DND-41 (cell line): ENCODE data around the gene AJAP1.

Source experiments
- ATAC-seq: fragments of 200-7000 bp; cut with Tn5 transposase; 3 replicates; pipeline ENCODE4 v1.9.1; 2021; ENCODE audit warnings: low read depth; ENCODE audit not compliant: insufficient read depth
- DNase-seq: peaks from one replicate; pipeline ENCODE4 v3.0.0-alpha.2; 2020
- H2AFZ ChIP-seq: 2 replicates; pipeline ENCODE4 v1.6.0; 2012; ENCODE audit warnings: low read depth, low read length
- H3K27ac ChIP-seq: 2 replicates; pipeline ENCODE4 v1.5.1; 2012; ENCODE audit warnings: low read length, inconsistent platforms
- H3K27me3 ChIP-seq: fragments of 200-600 bp; sonication (generic); 2 replicates; pipeline ENCODE4 v1.6.0; 2012; ENCODE audit warnings: low read length, mild to moderate bottlenecking, inconsistent platforms; ENCODE audit not compliant: insufficient read depth, poor library complexity
- H3K36me3 ChIP-seq: 2 replicates; pipeline ENCODE4 v1.5.1; 2012; ENCODE audit warnings: low read length, inconsistent platforms; ENCODE audit not compliant: insufficient read depth
- H3K4me1 ChIP-seq: 2 replicates; pipeline ENCODE4 v1.5.1; 2012; ENCODE audit warnings: mild to moderate bottlenecking, low read length; ENCODE audit not compliant: insufficient read depth
- H3K4me2 ChIP-seq: 2 replicates; pipeline ENCODE4 v1.6.0; 2012; ENCODE audit warnings: mild to moderate bottlenecking, moderate library complexity, low read length, inconsistent platforms; ENCODE audit not compliant: insufficient read depth
- H3K4me3 ChIP-seq, 2 experiments: fragments of 200-600 bp in 1 of 2; shearing (Covaris generic) in 1 of 2; 2 replicates each; pipeline ENCODE4 v1.5.1; 2012 to 2016; ENCODE audit warnings: inconsistent platforms in 2 of 2, low read length in 2 of 2, mild to moderate bottlenecking in 2 of 2, low read depth in 1 of 2, moderate library complexity in 1 of 2
- H3K79me2 ChIP-seq: 2 replicates; pipeline ENCODE4 v1.6.0; 2012; ENCODE audit warnings: low read length, inconsistent platforms; ENCODE audit not compliant: insufficient read depth
- H3K9ac ChIP-seq: 2 replicates; pipeline ENCODE4 v1.6.0; 2012; ENCODE audit warnings: low read depth, mild to moderate bottlenecking, inconsistent platforms, low read length, moderate library complexity
- H3K9me3 ChIP-seq: 2 replicates; pipeline ENCODE4 v1.5.1; 2012; ENCODE audit warnings: low read length, moderate library complexity, mild to moderate bottlenecking, inconsistent platforms; ENCODE audit not compliant: insufficient read depth, severe bottlenecking
- H4K20me1 ChIP-seq: 2 replicates; pipeline ENCODE4 v1.6.0; 2012; ENCODE audit warnings: low read length; ENCODE audit not compliant: insufficient read depth
- EZH2 ChIP-seq: IDR thresholded peaks from 3 replicates; pipeline ENCODE4 v1.6.1; 2012; ENCODE audit warnings: borderline replicate concordance, low read depth, mild to moderate bottlenecking, moderate library complexity, low read length, inconsistent platforms; ENCODE audit not compliant: severe bottlenecking
- TF ChIP-seq, protein P1 (sequence below): IDR thresholded peaks from 2 replicates; pipeline ENCODE4 v1.5.1; 2012; ENCODE audit warnings: borderline replicate concordance, low read length, moderate library complexity, mild to moderate bottlenecking; ENCODE audit not compliant: poor library complexity, severe bottlenecking; ENCODE audit errors: extremely low read depth

AJAP1 gene

DNA sequence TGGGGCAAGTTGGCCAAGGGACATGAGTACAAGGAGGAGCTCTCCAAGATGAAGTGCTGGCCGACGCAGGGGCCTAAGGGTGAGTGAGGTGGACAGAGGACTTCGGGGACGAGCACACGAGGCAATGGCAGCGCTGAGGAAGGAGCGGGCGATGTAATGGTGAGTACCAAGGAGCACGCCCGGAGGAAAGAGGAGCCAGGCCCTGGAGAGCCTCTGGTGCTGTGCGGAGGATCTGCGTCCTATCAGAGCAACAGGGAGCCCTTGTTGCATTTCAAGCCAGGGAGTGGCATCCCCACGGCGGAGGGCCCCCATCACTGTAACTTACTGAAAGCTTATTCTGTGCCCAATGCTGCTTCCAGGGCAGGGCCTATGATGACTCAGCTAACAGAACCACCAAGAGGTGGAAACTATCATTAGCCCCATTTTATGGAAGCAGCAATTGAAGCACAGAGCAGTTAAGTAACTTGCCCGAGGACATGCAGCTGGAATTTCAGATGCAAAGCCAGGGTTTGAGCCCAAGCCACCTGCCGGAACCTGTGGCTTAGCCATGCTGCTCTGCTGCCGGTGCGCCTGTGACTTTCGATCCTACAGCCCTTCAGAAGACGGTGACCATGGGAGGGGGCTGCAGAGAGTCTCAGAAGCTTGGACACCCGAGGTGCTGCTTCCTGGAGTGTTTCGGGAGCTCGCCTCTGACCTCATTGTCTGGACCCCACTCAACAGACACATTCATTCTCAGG lies 17.6 kb upstream of the AJAP1 start:
- no peaks in the 10 kb centered on the region for H4K20me1 ChIP-seq
- ATAC-seq (no peak), DNase-seq (no peak)
- H3K79me2 ChIP-seq, result no peaks in the 10 kb centered on the region
- H3K27ac ChIP-seq, result no peak overlapping the region
- H2AFZ ChIP-seq, result no peak overlapping the region
- no peak overlapping the region for H3K4me3 ChIP-seq
- H3K9ac ChIP-seq, result no peak overlapping the region
- no peaks in the 10 kb centered on the region for H3K4me1 ChIP-seq
- no peaks in the 10 kb centered on the region for H3K27me3 ChIP-seq
- no peak for TF ChIP-seq EZH2
- TF ChIP-seq, protein P1, sequence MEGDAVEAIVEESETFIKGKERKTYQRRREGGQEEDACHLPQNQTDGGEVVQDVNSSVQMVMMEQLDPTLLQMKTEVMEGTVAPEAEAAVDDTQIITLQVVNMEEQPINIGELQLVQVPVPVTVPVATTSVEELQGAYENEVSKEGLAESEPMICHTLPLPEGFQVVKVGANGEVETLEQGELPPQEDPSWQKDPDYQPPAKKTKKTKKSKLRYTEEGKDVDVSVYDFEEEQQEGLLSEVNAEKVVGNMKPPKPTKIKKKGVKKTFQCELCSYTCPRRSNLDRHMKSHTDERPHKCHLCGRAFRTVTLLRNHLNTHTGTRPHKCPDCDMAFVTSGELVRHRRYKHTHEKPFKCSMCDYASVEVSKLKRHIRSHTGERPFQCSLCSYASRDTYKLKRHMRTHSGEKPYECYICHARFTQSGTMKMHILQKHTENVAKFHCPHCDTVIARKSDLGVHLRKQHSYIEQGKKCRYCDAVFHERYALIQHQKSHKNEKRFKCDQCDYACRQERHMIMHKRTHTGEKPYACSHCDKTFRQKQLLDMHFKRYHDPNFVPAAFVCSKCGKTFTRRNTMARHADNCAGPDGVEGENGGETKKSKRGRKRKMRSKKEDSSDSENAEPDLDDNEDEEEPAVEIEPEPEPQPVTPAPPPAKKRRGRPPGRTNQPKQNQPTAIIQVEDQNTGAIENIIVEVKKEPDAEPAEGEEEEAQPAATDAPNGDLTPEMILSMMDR, result no peak
- H3K9me3 ChIP-seq, result no peaks in the 10 kb centered on the region
- no peaks in the 10 kb centered on the region for H3K36me3 ChIP-seq
- H3K4me2 ChIP-seq, result no peak overlapping the region

DNA sequence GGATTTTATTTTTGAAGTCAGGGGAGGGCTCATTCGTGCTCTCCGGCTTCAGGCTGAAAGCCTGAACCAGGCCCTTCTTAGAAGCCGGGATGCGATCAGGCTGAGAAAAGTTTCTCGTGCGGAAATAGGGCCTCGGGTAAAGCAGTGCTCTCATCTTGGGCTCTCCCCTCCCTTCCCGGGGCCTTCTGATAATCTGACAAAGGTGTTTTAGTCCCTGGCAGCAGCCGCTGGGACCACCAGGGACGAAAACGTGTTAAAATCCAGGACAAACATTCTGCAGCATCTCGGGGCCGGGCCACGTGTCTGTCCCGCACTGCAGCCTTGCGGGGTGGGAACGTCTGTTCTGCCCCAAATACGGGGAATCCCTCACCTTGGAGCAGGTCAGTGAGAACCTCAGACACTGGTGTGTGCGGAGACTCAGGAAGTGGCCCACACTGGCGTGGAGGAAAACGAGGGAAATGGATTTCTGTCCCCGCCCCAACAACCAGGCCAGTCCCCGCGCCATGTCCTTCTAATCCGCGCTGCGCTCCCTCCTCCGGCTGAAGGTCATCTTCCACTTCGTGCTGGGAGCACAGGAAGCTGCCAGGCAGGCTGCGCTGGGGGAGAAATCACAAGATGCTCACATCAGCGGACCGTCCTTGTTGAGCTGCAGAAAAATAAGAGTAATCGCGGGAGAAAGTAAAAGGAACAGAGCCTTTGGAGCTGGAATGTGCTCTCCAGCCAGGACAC lies 16.6 kb upstream of the AJAP1 start:
- Histone ChIP-seq H3K79me2 (no peaks in the 10 kb centered on the region), H2AFZ (no peak overlapping the region), H4K20me1 (no peaks in the 10 kb centered on the region), H3K4me3 (no peak overlapping the region), H3K27me3 (no peaks in the 10 kb centered on the region), H3K4me1 (no peaks in the 10 kb centered on the region), H3K27ac (no peak overlapping the region), H3K9me3 (no peaks in the 10 kb centered on the region), H3K36me3 (no peaks in the 10 kb centered on the region), H3K4me2 (no peak overlapping the region), H3K9ac (no peak overlapping the region)
- DNase-seq (no peak), ATAC-seq (no peak)
- TF ChIP-seq EZH2, result no peak
- TF ChIP-seq, protein P1, result no peak

DNA sequence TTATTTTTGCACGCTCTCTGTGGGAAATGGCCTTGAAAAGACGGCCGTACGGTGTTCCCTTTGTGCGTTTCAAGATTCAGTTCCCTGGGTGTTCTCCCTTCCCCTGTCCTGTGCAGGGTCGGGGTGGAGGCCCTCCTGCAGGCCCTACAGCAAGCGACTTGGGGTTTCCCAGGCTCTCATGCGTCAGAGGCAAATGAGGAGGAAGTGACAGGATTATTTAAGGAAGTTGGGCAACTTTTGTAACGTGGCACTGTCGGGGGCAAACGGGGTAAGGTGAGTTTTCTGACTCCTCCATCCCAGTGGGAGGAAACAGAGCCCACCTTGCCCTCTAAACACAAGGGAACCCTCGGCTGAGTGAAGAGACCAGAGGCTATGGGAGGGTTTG lies 16.1 kb upstream of the AJAP1 start:
- Histone ChIP-seq H3K4me3 (no peak overlapping the region), H3K4me2 (no peak overlapping the region), H3K79me2 (no peaks in the 10 kb centered on the region), H3K9me3 (no peaks in the 10 kb centered on the region), H3K9ac (no peak overlapping the region), H2AFZ (no peak overlapping the region), H3K4me1 (no peaks in the 10 kb centered on the region), H3K36me3 (no peaks in the 10 kb centered on the region), H4K20me1 (no peaks in the 10 kb centered on the region), H3K27me3 (no peaks in the 10 kb centered on the region), H3K27ac (no peak overlapping the region)
- DNase-seq, result no peak
- ATAC-seq, result no peak
- no peak for TF ChIP-seq EZH2
- TF ChIP-seq, protein P1, result no peak
